Stomach (tissue), 9 donors: ENCODE data around the gene CHURC1. TPM values are rescaled to one million over a fixed set of nuclear protein-coding genes. Genes with fewer than 3 reads are reported as not detected.

ENCODE experiments used
- DNase-seq, 2 donors: peaks; one replicate each; pipeline versions ENCODE4 v3.0.0 to v3.0.0-alpha.2; 2013 to 2019
- H3K27ac ChIP-seq, 5 donors: fragments of 200-600 bp in 4 of 5; sonication (generic) in 4 of 5; one replicate each; pipeline ENCODE4 v1.5.1; 2013 to 2019; ENCODE audit warnings: mild to moderate bottlenecking in 1 of 5, moderate library complexity in 1 of 5
- H3K27me3 ChIP-seq, 3 donors: fragments of 200-600 bp; sonication (generic); one replicate each; pipeline ENCODE4 v1.5.1; 2017 to 2019; ENCODE audit warnings: mixed run types in 1 of 3
- H3K36me3 ChIP-seq, 4 donors: fragments of 200-600 bp; sonication (generic); 1 replicate in 3 of 4; 2 replicates in 1 of 4; pipeline ENCODE4 v1.5.1; 2016 to 2019
- H3K4me1 ChIP-seq, 4 donors: fragments of 200-600 bp; sonication (generic); one replicate each; pipeline ENCODE4 v1.5.1; 2016 to 2019
- H3K4me3 ChIP-seq, 4 donors: fragments of 200-600 bp; sonication (generic) in 3 of 4; one replicate each; pipeline ENCODE4 v1.5.1; 2016 to 2019; ENCODE audit warnings: mild to moderate bottlenecking in 1 of 4
- H3K9me3 ChIP-seq, 4 donors: fragments of 200-600 bp; sonication (generic); one replicate each; pipeline ENCODE4 v1.5.1; 2016 to 2019
- CTCF ChIP-seq, 7 experiments: fragments of 450-650 bp in 4 of 7; fragments of 200-600 bp in 3 of 7; sonication (generic) in 3 of 7; IDR thresholded peaks; one replicate each; pipeline ENCODE4 v1.5.1; 2016 to 2019; ENCODE audit warnings: antibody characterized with exemption in 7 of 7, control low read depth in 2 of 7, mild to moderate bottlenecking in 1 of 7
- EP300 ChIP-seq: sonication (generic); formaldehyde crosslinking; IDR thresholded peaks from one replicate; pipeline ENCODE4 v1.6.1; 2017; ENCODE audit warnings: antibody characterized with exemption
- POLR2A ChIP-seq, 4 donors: fragments of 450-650 bp; IDR thresholded peaks; one replicate each; pipeline ENCODE4 v1.6.1; 2016; ENCODE audit warnings: antibody characterized with exemption in 4 of 4, control low read depth in 2 of 4, mild to moderate bottlenecking in 1 of 4, moderate library complexity in 1 of 4
- POLR2AphosphoS5 ChIP-seq, 3 donors: sonication (generic); formaldehyde crosslinking; IDR thresholded peaks; one replicate each; pipeline ENCODE4 v1.6.1; 2016; ENCODE audit warnings: antibody characterized with exemption in 3 of 3
- WGBS, 5 donors: extraction: QIAGEN DNeasy Blood & Tissue Kit in 3 of 5; methylation state at CpG; one replicate each; pipeline versions ENCODE4 v1.1.5 to v1.1.7; 2013 to 2018; 5-methylcytosine and 5-hydroxymethylcytosine counted together
- intact Hi-C: fragments of 100-400 bp; cut with DNase I; formaldehyde crosslinking; loops from one replicate; pipeline ENCODE4 v1.15.1; 2023; ENCODE audit warnings: low total_unique reads
- polyA plus RNA-seq, 3 donors: library from polyadenylated mRNA; stranded (reverse); fragments of 200-250 nt; gene quantifications; one replicate each; pipeline ENCODE4 v1.2.3, GENCODE V29; 2013
- total RNA-seq, 5 donors: library from RNA; depleted of rRNA; stranded (reverse); fragments of >200 nt; gene quantifications; one replicate each; pipeline versions ENCODE4 v1.1.0 to v1.2.3, GENCODE V29; 2014 to 2016
- donor health status: healthy with polysubstance abuse.
- donor health status: Bipolar disorder and iron deficiency.
- donor health status: healthy.

Gene CHURC1
- total and polyA plus RNA-seq, 8 donors = 20.4 to 102 (median 42.5) TPM

- TF ChIP-seq EP300 (no peak), CTCF (IDR thresholded peaks at IDR 0.05) (no peak), POLR2A (IDR thresholded peaks at IDR 0.05) (no peak), POLR2AphosphoS5 (IDR thresholded peaks at IDR 0.05) (no peak)
- no peaks in the 10 kb centered on the region for H3K9me3 ChIP-seq
- WGBS, 5 donors = 50 to 66% (median 58%) methylated on average over 2 of the region's 2 CpGs
Observed at GRCh38 chr14:64871344-64871743, 42.9 kb upstream of the CHURC1 start.

DNA sequence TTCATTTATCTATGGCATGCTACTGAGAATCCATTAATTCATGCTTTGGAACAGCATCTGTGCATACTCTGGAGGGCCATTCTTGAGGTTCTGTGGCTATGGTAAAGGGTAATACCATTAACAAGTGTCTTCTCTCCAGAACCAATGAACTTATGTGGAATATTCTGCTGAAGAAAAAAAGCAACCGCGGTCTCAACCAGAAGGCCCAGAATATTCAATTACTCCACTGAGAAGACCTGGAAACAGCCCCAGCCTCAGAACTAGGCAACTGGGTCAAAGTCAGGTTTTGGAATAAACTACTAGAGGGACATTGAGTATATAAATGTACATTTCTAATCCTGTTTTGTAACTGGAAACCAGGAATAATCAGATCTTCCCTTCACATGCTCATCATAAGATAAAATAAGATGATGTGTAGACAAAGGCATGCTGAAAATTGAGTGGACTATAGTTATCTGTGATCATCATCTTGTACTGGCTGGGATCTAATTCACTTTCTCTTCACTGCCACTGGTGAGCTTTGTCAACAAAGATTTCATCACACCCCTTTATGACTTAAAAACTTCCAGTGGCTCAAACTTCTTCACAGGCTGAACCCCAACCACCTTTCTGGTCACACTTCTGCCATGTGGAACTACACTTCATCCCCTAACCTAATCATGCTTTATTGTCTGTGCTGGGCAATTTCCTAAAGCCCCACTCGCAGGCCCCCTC lies 40.6 kb upstream of the CHURC1 start:
- no peak for TF ChIP-seq POLR2A (IDR thresholded peaks at IDR 0.05)
- TF ChIP-seq CTCF (IDR thresholded peaks at IDR 0.05) = no peak
- no peak for TF ChIP-seq POLR2AphosphoS5 (IDR thresholded peaks at IDR 0.05)
- no peak for TF ChIP-seq EP300
- no peak overlapping the region for H3K27ac ChIP-seq
- H3K27me3 ChIP-seq = peaks cover 0 to 28% (median 2%) of the 10 kb centered on the region in 3 donors
- DNase-seq = no peak
- intact Hi-C loops = no loop called here
- no peak overlapping the region for H3K4me3 ChIP-seq
- H3K4me1 ChIP-seq = no peaks in the 10 kb centered on the region
- 64 to 91% (median 79%) methylated on average over 3 of the region's 3 CpGs for WGBS, 5 donors
- no peaks in the 10 kb centered on the region for H3K36me3 ChIP-seq
- no peaks in the 10 kb centered on the region for H3K9me3 ChIP-seq

More at GRCh38 chr14:64871344-64871743, 42.9 kb upstream of the CHURC1 start:
- DNase-seq = no peak
- intact Hi-C loops = no loop called here
- H3K27ac ChIP-seq = no peak overlapping the region
- H3K36me3 ChIP-seq = no peaks in the 10 kb centered on the region
- peaks cover 0 to 18% (median 0%) of the 10 kb centered on the region in 3 donors for H3K27me3 ChIP-seq
- H3K4me3 ChIP-seq = no peak overlapping the region
- no peaks in the 10 kb centered on the region for H3K4me1 ChIP-seq

- TF ChIP-seq EP300 (no peak), CTCF (IDR thresholded peaks at IDR 0.05) (no peak), POLR2AphosphoS5 (IDR thresholded peaks at IDR 0.05) (no peak), POLR2A (IDR thresholded peaks at IDR 0.05) (no peak)
- Histone ChIP-seq H3K4me3 (no peak overlapping the region), H3K9me3 (no peaks in the 10 kb centered on the region), H3K27ac (no peak overlapping the region), H3K27me3 (peaks cover 0 to 45% (median 19%) of the 10 kb centered on the region in 3 donors), H3K4me1 (peaks cover 11 to 17% (median 16%) of the 10 kb centered on the region in 4 donors), H3K36me3 (no peaks in the 10 kb centered on the region)
- intact Hi-C loops = no loop called here
- WGBS, 5 donors = 46 to 63% (median 59%) methylated on average over 4 of the region's 4 CpGs
- DNase-seq = no peak
Observed at GRCh38 chr14:64875350-64875749, 38.9 kb upstream of the CHURC1 start.

GRCh38 chr14:64877846-64878245 lies 36.4 kb upstream of the CHURC1 start:
- DNase-seq = no peak
- Histone ChIP-seq H3K4me3 (no peak overlapping the region), H3K27me3 (peaks cover 0 to 70% (median 36%) of the 10 kb centered on the region in 3 donors), H3K27ac (no peak overlapping the region), H3K9me3 (no peaks in the 10 kb centered on the region), H3K4me1 (peaks cover 16 to 24% (median 22%) of the 10 kb centered on the region in 4 donors), H3K36me3 (no peaks in the 10 kb centered on the region)
- TF ChIP-seq CTCF (IDR thresholded peaks at IDR 0.05) (no peak), POLR2A (IDR thresholded peaks at IDR 0.05) (no peak), EP300 (no peak), POLR2AphosphoS5 (IDR thresholded peaks at IDR 0.05) (no peak)
- intact Hi-C loops = no loop called here
- 80 to 95% (median 92%) methylated on average over 4 of the region's 4 CpGs for WGBS, 5 donors
